Measurements from ENCODE around the gene PM20D1.

PM20D1 gene

GRCh38 chr1:205842229-205842628, 7.7 kb downstream of the PM20D1 start:
- TF ChIP-seq CEBPB (IDR thresholded peaks at IDR 0.05) (no peak), EP300 (IDR thresholded peaks at IDR 0.05; ENCODE audit: borderline replicate concordance) (no peak), REST (IDR thresholded peaks at IDR 0.05; ENCODE audit: low read depth) (no peak), NFIC (IDR thresholded peaks at IDR 0.05) (no peak), EGR1 (IDR thresholded peaks at IDR 0.05) (no peak), ZBTB7A (IDR thresholded peaks at IDR 0.05; ENCODE audit: low read depth) (no peak), CREB1 (IDR thresholded peaks at IDR 0.05; ENCODE audit: low read depth) (no peak), YY1 (IDR thresholded peaks at IDR 0.05; ENCODE audit: low read depth) (no peak), USF1 (IDR thresholded peaks at IDR 0.05) (no peak), FOXM1 (IDR thresholded peaks at IDR 0.05; ENCODE audit: borderline replicate concordance, low read depth) (no peak)

- no peak for TF ChIP-seq EP300 (IDR thresholded peaks at IDR 0.05; ENCODE audit: borderline replicate concordance)
- TF ChIP-seq MAX (IDR thresholded peaks at IDR 0.05): no peak
- no peak for TF ChIP-seq TAF1 (IDR thresholded peaks at IDR 0.05; ENCODE audit: low read depth)
- TF ChIP-seq RAD21 (IDR thresholded peaks at IDR 0.05; ENCODE audit: low read depth): no peak
- TF ChIP-seq TCF12 (IDR thresholded peaks at IDR 0.05; ENCODE audit: low read depth): no peak
- TF ChIP-seq USF1 (IDR thresholded peaks at IDR 0.05): no peak
- TF ChIP-seq CEBPB (IDR thresholded peaks at IDR 0.05): no peak
- TF ChIP-seq CREB1 (IDR thresholded peaks at IDR 0.05; ENCODE audit: low read depth): no peak
- TF ChIP-seq REST (IDR thresholded peaks at IDR 0.05; ENCODE audit: low read depth): no peak
- TF ChIP-seq NFIC (IDR thresholded peaks at IDR 0.05): no peak
- no peak for TF ChIP-seq FOXM1 (IDR thresholded peaks at IDR 0.05; ENCODE audit: borderline replicate concordance, low read depth)
- no peak for TF ChIP-seq ZBTB7A (IDR thresholded peaks at IDR 0.05; ENCODE audit: low read depth)
- TF ChIP-seq YY1 (IDR thresholded peaks at IDR 0.05; ENCODE audit: low read depth): no peak
- TF ChIP-seq EGR1 (IDR thresholded peaks at IDR 0.05): no peak
- TF ChIP-seq TEAD4 (IDR thresholded peaks at IDR 0.05): no peak
Observed at GRCh38 chr1:205840146-205840923, 9.6 kb downstream of the PM20D1 start.

- TF ChIP-seq TAF1 (IDR thresholded peaks at IDR 0.05; ENCODE audit: low read depth) (no peak), FOXM1 (IDR thresholded peaks at IDR 0.05; ENCODE audit: borderline replicate concordance, low read depth) (no peak), EP300 (IDR thresholded peaks at IDR 0.05; ENCODE audit: borderline replicate concordance) (no peak), NFIC (IDR thresholded peaks at IDR 0.05) (no peak)
Observed at GRCh38 chr1:205837382-205837970, 12.5 kb downstream of the PM20D1 start.

GRCh38 chr1:205834751-205835150, 15.2 kb downstream of the PM20D1 start:
- no peak for TF ChIP-seq CREB1 (IDR thresholded peaks at IDR 0.05; ENCODE audit: low read depth)
- no peak for TF ChIP-seq TAF1 (IDR thresholded peaks at IDR 0.05; ENCODE audit: low read depth)
- no peak for TF ChIP-seq TCF12 (IDR thresholded peaks at IDR 0.05; ENCODE audit: low read depth)
- TF ChIP-seq YY1 (IDR thresholded peaks at IDR 0.05; ENCODE audit: low read depth): no peak
- TF ChIP-seq ZBTB7A (IDR thresholded peaks at IDR 0.05; ENCODE audit: low read depth): no peak
- no peak for TF ChIP-seq REST (IDR thresholded peaks at IDR 0.05; ENCODE audit: low read depth)
- TF ChIP-seq RAD21 (IDR thresholded peaks at IDR 0.05; ENCODE audit: low read depth): no peak
- no peak for TF ChIP-seq MAX (IDR thresholded peaks at IDR 0.05)
- no peak for TF ChIP-seq FOXM1 (IDR thresholded peaks at IDR 0.05; ENCODE audit: borderline replicate concordance, low read depth)
- no peak for TF ChIP-seq EP300 (IDR thresholded peaks at IDR 0.05; ENCODE audit: borderline replicate concordance)
- no peak for TF ChIP-seq NFIC (IDR thresholded peaks at IDR 0.05)
- TF ChIP-seq CEBPB (IDR thresholded peaks at IDR 0.05): no peak
- no peak for TF ChIP-seq USF1 (IDR thresholded peaks at IDR 0.05)
- TF ChIP-seq TEAD4 (IDR thresholded peaks at IDR 0.05): no peak
- TF ChIP-seq EGR1 (IDR thresholded peaks at IDR 0.05): no peak

Data from Ishikawa (cell line).